ENCODE data around the gene PAIP2B. TPM values are rescaled to one million over a fixed set of nuclear protein-coding genes. Genes with fewer than 3 reads are reported as not detected.

The PAIP2B gene
- polyA plus RNA-seq, 1 of the 3 experiments (the other 2 are of a cell fraction) = 0.20 TPM

- Histone ChIP-seq H2AFZ (ENCODE audit: low read depth) (no peak overlapping the region), H3K36me3 (replicated peaks in 1 of 2; ENCODE audit: control insufficient read depth in 1 of 2, insufficient read depth in 2 of 2, low read length in 1 of 2) (peaks cover 38 to 50% of the 10 kb centered on the region in 2 experiments), H3F3A (replicated peaks; ENCODE audit: insufficient read depth) (peaks cover 11% of the 10 kb centered on the region), H3K4me1 (ENCODE audit: control insufficient read depth in 1 of 2, insufficient read depth in 2 of 2, low read depth in 1 of 2, low read length in 1 of 2) (peaks cover 0 to 4% of the 10 kb centered on the region in 2 experiments; a peak in 1 of 4 replicates), H3K79me2 (ENCODE audit: insufficient read depth) (no peaks in the 10 kb centered on the region), H3K9me3 (no peaks in the 10 kb centered on the region), H3K4me2 (no peak overlapping the region), H4K20me1 (ENCODE audit: insufficient read depth) (no peaks in the 10 kb centered on the region), H3K27me3 (ENCODE audit: insufficient read depth) (peaks cover 5% of the 10 kb centered on the region; the same call in 1 of the 2 replicates), H3K27ac (ENCODE audit: low read depth in 2 of 2, low read length in 1 of 2) (no peak overlapping the region), H3K4me3 (ENCODE audit: low read depth in 2 of 2, low read length in 1 of 2) (no peak overlapping the region), H3K9me2 (no peaks in the 10 kb centered on the region), H3K9ac (no peak overlapping the region)
- CTCF ChIA-PET = interaction anchor here (0.7 to 4.6 kb wide), 3 partner anchors 50 to 360 kb away, joined by 3 to 18 read pairs (median 3); no protein-coding TSS in a partner anchor
- no peak for TF ChIP-seq MXI1 (IDR thresholded peaks at IDR 0.05; ENCODE audit: low read depth, low read length)
- TF ChIP-seq CHD2 (IDR thresholded peaks at IDR 0.05; ENCODE audit: low read length, partially characterized antibody) = no peak
- TF ChIP-seq GATA2 (CRISPR knock-in tag; IDR thresholded peaks at IDR 0.05) = no peak
- no peak for TF ChIP-seq CTCF (IDR thresholded peaks at IDR 0.05)
- no peak for TF ChIP-seq YY1 (IDR thresholded peaks at IDR 0.05; ENCODE audit: low read depth)
- no peak for TF ChIP-seq USF2 (IDR thresholded peaks at IDR 0.05; ENCODE audit: borderline replicate concordance, low read depth, low read length)
- WGBS (ENCODE audit: low lambda C conversion rate) = 72% methylated on average over 3 of the region's 3 CpGs
- DNase-seq = no peak
- POLR2A ChIA-PET = no interaction called here
These were observed 76.7 kb downstream of the PAIP2B start for GRCh38 chr2:71150082-71150816.

- Histone ChIP-seq H3K4me1 (ENCODE audit: control insufficient read depth in 1 of 2, insufficient read depth in 2 of 2, low read depth in 1 of 2, low read length in 1 of 2) (peaks cover 0 to under 1% of the 10 kb centered on the region in 2 experiments; a peak in 1 of 4 replicates), H3K27ac (ENCODE audit: low read depth in 2 of 2, low read length in 1 of 2) (no peak overlapping the region), H3K36me3 (replicated peaks in 1 of 2; ENCODE audit: control insufficient read depth in 1 of 2, insufficient read depth in 2 of 2, low read length in 1 of 2) (peaks cover 53 to 66% of the 10 kb centered on the region in 2 experiments), H2AFZ (ENCODE audit: low read depth) (no peak overlapping the region), H3K9me3 (no peaks in the 10 kb centered on the region), H3K4me2 (no peak overlapping the region), H3F3A (replicated peaks; ENCODE audit: insufficient read depth) (peaks cover 11% of the 10 kb centered on the region), H4K20me1 (ENCODE audit: insufficient read depth) (no peaks in the 10 kb centered on the region), H3K79me2 (ENCODE audit: insufficient read depth) (no peaks in the 10 kb centered on the region), H3K27me3 (ENCODE audit: insufficient read depth) (peaks cover 4% of the 10 kb centered on the region; the same call in 1 of the 2 replicates), H3K9me2 (no peaks in the 10 kb centered on the region), H3K4me3 (ENCODE audit: low read depth in 2 of 2, low read length in 1 of 2) (no peak overlapping the region), H3K9ac (no peak overlapping the region)
- TF ChIP-seq ZBTB33 (IDR thresholded peaks at IDR 0.05; ENCODE audit: borderline replicate concordance, low read depth) = no peak
- DNase-seq = no peak
- ChIA-PET POLR2A (no interaction called here), CTCF (interaction anchor here (1.0 to 8.5 kb wide), 4 partner anchors 8 to 365 kb away, joined by 3 to 42 read pairs (median 10); partner anchors contain the start of gene MCEE)
- 100% methylated on average over 2 of the region's 2 CpGs for WGBS (ENCODE audit: low lambda C conversion rate)
These were observed 78.3 kb downstream of the PAIP2B start for GRCh38 chr2:71148506-71149063.
